HepG2 (cell line): ENCODE measurements around the gene PDS5B. TPM values are rescaled to one million over a fixed set of nuclear protein-coding genes. Genes with fewer than 3 reads are reported as not detected.

Experiments used
- ATAC-seq: fragments of 200-7000 bp; cut with Tn5 transposase; 3 replicates; pipeline ENCODE4 v1.9.1; 2020; ENCODE audit warnings: mild to moderate bottlenecking, moderate library complexity
- BruUV-seq: library from RNA; stranded (reverse); fragments of 400-500 nt; replicated peaks from 2 replicates; lab custom pipeline; 2021; lab: Mats Ljungman, UMichigan
- CTCF ChIA-PET: fragments of 300-600 bp; formaldehyde crosslinking; extraction: SDS; loops from one replicate; lab custom pipeline; 2021; ENCODE audit warnings: low total read pairs, inconsistent platforms, low intra/inter-chr PET ratio; lab: Yijun Ruan, JAX
- POLR2A ChIA-PET: fragments of 350-600 bp; sonication (Branson Sonifier 250); formaldehyde crosslinking; loops from one replicate; lab custom pipeline; 2020; ENCODE audit warnings: antibody characterized with exemption, inconsistent platforms; lab: Yijun Ruan, JAX
- DNase-seq: peaks from one replicate; pipeline ENCODE4 v3.0.0-alpha.2; 2015; ENCODE audit warnings: low spot score
- FAIRE-seq: peaks from 3 replicates; lab custom pipeline; 2011; peaks lifted over from hg19 to GRCh38; lab: Jason Lieb, UNC
- H2AFZ ChIP-seq: one replicate; pipeline ENCODE4 v1.6.1; 2011; ENCODE audit warnings: low read length, inconsistent platforms
- H3K27ac ChIP-seq: fragments of 300-600 bp; 3 replicates; pipeline ENCODE4 v1.8.0; 2011; ENCODE audit warnings: mixed run types, mild to moderate bottlenecking, mixed read lengths, low read length, inconsistent platforms; ENCODE audit not compliant: insufficient read depth; ENCODE audit errors: extremely low read length
- H3K27me3 ChIP-seq, 2 experiments: fragments of 200-600 bp in 1 of 2; 2 replicates in 1 of 2; 3 replicates in 1 of 2; pipeline versions ENCODE4 v1.6.0 to v1.8.0; 2011; ENCODE audit warnings: low read length in 2 of 2, mild to moderate bottlenecking in 2 of 2, moderate library complexity in 2 of 2, inconsistent platforms in 1 of 2; ENCODE audit not compliant: insufficient read depth in 2 of 2, control insufficient read depth in 1 of 2
- H3K36me3 ChIP-seq, 2 experiments: fragments of 200-600 bp in 1 of 2; replicated peaks in 1 of 2; 2 replicates in 1 of 2; 3 replicates in 1 of 2; pipeline versions ENCODE4 v1.5.1 to v1.8.0; 2011; ENCODE audit warnings: low read length in 2 of 2, inconsistent platforms in 1 of 2; ENCODE audit not compliant: insufficient read depth in 2 of 2, control insufficient read depth in 1 of 2
- H3K4me1 ChIP-seq: 2 replicates; pipeline ENCODE4 v1.5.1; 2012; ENCODE audit warnings: low read length, inconsistent platforms; ENCODE audit not compliant: insufficient read depth
- H3K4me2 ChIP-seq: 2 replicates; pipeline ENCODE4 v1.6.0; 2011; ENCODE audit warnings: low read depth, low read length, inconsistent platforms
- H3K4me3 ChIP-seq, 3 experiments: fragments of 200-600 bp in 1 of 3; sonication (generic), shearing (Covaris generic) in 1 of 3; replicated peaks in 1 of 3; 2 replicates each; pipeline ENCODE4 v1.5.1; 2011 to 2016; ENCODE audit warnings: low read length in 3 of 3, inconsistent platforms in 2 of 3, low read depth in 2 of 3, mild to moderate bottlenecking in 2 of 3, control low read depth in 1 of 3, mixed read lengths in 1 of 3; ENCODE audit not compliant: insufficient read depth in 1 of 3
- H3K79me2 ChIP-seq: one replicate; pipeline ENCODE4 v1.6.1; 2011; ENCODE audit warnings: low read length, inconsistent platforms; ENCODE audit not compliant: insufficient read depth
- H3K9ac ChIP-seq: 2 replicates; pipeline ENCODE4 v1.6.0; 2011; ENCODE audit warnings: mild to moderate bottlenecking, low read depth, low read length, inconsistent platforms; ENCODE audit not compliant: insufficient read depth
- H3K9me3 ChIP-seq: 2 replicates; pipeline ENCODE4 v1.5.1; 2012; ENCODE audit warnings: mild to moderate bottlenecking, low read length
- H4K20me1 ChIP-seq: 2 replicates; pipeline ENCODE4 v1.6.0; 2011; ENCODE audit warnings: inconsistent platforms, mild to moderate bottlenecking, low read length, moderate library complexity; ENCODE audit not compliant: insufficient read depth
- AKNA ChIP-seq: sonication (generic); formaldehyde crosslinking; IDR thresholded peaks from 2 replicates; pipeline ENCODE4 v1.4.0; 2020; ENCODE audit warnings: missing genetic modification reagents, borderline replicate concordance
- ZBTB42 ChIP-seq: sonication (generic); formaldehyde crosslinking; IDR thresholded peaks from 2 replicates; pipeline ENCODE4 v1.5.0; 2020; ENCODE audit warnings: mild to moderate bottlenecking, missing genetic modification reagents
- WGBS: methylation state at CpG from one replicate; pipeline ENCODE4 v1.1.6; 2017; ENCODE audit warnings: low lambda C conversion rate; 5-methylcytosine and 5-hydroxymethylcytosine counted together
- in situ Hi-C: cut with HindIII; loops from 2 replicates; pipeline ENCODE4 v1.10.0; 2017; ENCODE audit warnings: low pct_unique_long_range_greater_than_20kb; ENCODE audit not compliant: extremely low pct_ligation_motif_present
- intact Hi-C: fragments of 100-400 bp; cut with micrococcal nuclease; formaldehyde crosslinking; loops from one replicate; pipeline ENCODE4 v1.10.0; 2022; ENCODE audit not compliant: unreplicated experiment
- polyA plus RNA-seq, 8 experiments: library from polyadenylated mRNA; depleted of rRNA in 3 of 8; stranded (reverse) in 7 of 8; unstranded in 1 of 8; fragments of >200 nt; fragmentation: Illumina TruSeq in 4 of 8; extraction: Trizol in 4 of 8; gene quantifications; 2 replicates each; pipeline versions ENCODE4 v1.2.1 to v1.2.3, GENCODE V29; 2011 to 2016; ENCODE audit warnings: low read depth in 4 of 8, missing spikeins in 1 of 8, mixed read lengths in 1 of 8; ENCODE audit not compliant: insufficient read depth in 1 of 8
- total RNA-seq, 5 experiments: library from RNA; depleted of rRNA; stranded (reverse); fragments of >200 nt; fragmentation: Illumina TruSeq; extraction: Trizol; gene quantifications; 2 replicates each; pipeline ENCODE4 v1.2.3, GENCODE V29; 2016; ENCODE audit warnings: low read depth in 1 of 5
- TF ChIP-seq, protein P1 (sequence below): sonication (generic); formaldehyde crosslinking; IDR thresholded peaks from 2 replicates; pipeline ENCODE4 v1.9.0; 2021; ENCODE audit warnings: mild to moderate bottlenecking, missing genetic modification reagents

PDS5B gene
- total and polyA plus RNA-seq, 2 of the 13 experiments (the other 11 are each of a cell fraction or from before 2014, with no cell fraction given), result 5.8 to 24.6 TPM

DNA sequence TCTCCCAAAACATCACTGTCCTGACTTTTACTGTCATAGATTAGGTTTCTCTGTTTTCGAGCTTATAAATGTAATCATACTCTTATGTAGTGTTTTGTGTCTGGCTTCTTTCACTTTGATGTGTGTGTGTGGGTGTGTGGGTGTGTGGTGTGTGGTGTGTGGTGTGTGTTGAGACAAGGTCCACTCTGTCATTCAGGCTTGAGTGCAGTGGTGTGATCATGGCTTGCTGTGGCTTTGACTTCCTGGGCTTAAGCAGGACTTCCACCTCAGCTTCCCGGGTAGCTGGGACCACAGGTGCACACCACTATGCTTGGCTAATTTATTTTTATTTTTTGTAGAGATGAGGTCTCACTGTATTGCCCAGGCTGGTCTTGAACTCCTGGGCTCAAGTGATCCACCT lies 59.6 kb downstream of the PDS5B start:
- ChIA-PET CTCF (no interaction called here), POLR2A (interaction anchor here (0.7 kb wide), 1 partner anchor 107 kb away, joined by 3 read pairs; no protein-coding TSS in a partner anchor)
- Histone ChIP-seq H3K4me3 (no peak overlapping the region), H4K20me1 (no peaks in the 10 kb centered on the region), H3K27me3 (no peaks in the 10 kb centered on the region), H3K27ac (no peak overlapping the region), H3K9ac (no peak overlapping the region), H3K4me1 (peaks cover 41% of the 10 kb centered on the region), H2AFZ (no peak overlapping the region), H3K4me2 (no peak overlapping the region), H3K36me3 (no peaks in the 10 kb centered on the region; a peak in 1 of 5 replicates), H3K9me3 (no peaks in the 10 kb centered on the region), H3K79me2 (peaks cover 71% of the 10 kb centered on the region)
- in situ Hi-C loops, result no loop called here
- BruUV-seq, result no TSS peak
- peak; percentile 46 for FAIRE-seq
- DNase-seq, result no peak
- ATAC-seq, result no peak
- WGBS, result 90% methylated on average over 2 of the region's 2 CpGs
- TF ChIP-seq AKNA (CRISPR knock-in tag) (no peak), ZBTB42 (CRISPR knock-in tag) (no peak)
- TF ChIP-seq, protein P1, sequence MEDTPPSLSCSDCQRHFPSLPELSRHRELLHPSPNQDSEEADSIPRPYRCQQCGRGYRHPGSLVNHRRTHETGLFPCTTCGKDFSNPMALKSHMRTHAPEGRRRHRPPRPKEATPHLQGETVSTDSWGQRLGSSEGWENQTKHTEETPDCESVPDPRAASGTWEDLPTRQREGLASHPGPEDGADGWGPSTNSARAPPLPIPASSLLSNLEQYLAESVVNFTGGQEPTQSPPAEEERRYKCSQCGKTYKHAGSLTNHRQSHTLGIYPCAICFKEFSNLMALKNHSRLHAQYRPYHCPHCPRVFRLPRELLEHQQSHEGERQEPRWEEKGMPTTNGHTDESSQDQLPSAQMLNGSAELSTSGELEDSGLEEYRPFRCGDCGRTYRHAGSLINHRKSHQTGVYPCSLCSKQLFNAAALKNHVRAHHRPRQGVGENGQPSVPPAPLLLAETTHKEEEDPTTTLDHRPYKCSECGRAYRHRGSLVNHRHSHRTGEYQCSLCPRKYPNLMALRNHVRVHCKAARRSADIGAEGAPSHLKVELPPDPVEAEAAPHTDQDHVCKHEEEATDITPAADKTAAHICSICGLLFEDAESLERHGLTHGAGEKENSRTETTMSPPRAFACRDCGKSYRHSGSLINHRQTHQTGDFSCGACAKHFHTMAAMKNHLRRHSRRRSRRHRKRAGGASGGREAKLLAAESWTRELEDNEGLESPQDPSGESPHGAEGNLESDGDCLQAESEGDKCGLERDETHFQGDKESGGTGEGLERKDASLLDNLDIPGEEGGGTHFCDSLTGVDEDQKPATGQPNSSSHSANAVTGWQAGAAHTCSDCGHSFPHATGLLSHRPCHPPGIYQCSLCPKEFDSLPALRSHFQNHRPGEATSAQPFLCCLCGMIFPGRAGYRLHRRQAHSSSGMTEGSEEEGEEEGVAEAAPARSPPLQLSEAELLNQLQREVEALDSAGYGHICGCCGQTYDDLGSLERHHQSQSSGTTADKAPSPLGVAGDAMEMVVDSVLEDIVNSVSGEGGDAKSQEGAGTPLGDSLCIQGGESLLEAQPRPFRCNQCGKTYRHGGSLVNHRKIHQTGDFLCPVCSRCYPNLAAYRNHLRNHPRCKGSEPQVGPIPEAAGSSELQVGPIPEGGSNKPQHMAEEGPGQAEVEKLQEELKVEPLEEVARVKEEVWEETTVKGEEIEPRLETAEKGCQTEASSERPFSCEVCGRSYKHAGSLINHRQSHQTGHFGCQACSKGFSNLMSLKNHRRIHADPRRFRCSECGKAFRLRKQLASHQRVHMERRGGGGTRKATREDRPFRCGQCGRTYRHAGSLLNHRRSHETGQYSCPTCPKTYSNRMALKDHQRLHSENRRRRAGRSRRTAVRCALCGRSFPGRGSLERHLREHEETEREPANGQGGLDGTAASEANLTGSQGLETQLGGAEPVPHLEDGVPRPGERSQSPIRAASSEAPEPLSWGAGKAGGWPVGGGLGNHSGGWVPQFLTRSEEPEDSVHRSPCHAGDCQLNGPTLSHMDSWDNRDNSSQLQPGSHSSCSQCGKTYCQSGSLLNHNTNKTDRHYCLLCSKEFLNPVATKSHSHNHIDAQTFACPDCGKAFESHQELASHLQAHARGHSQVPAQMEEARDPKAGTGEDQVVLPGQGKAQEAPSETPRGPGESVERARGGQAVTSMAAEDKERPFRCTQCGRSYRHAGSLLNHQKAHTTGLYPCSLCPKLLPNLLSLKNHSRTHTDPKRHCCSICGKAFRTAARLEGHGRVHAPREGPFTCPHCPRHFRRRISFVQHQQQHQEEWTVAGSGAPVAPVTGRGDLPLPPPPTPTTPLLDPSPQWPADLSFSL, result peak; percentile 71
- intact Hi-C loops, result loop anchor here (5.0 kb wide), 1 partner anchor 561 kb away; no protein-coding TSS in a partner anchor
